K562 (cell line): ENCODE data around the gene JAKMIP2.

Experiments used
- CBX2 ChIP-seq: fragments of 200-600 bp; sonication (generic); IDR thresholded peaks from one replicate; pipeline ENCODE4 v1.6.1; 2012; ENCODE audit warnings: mild to moderate bottlenecking, low read length, inconsistent platforms; ENCODE audit not compliant: insufficient read depth, poor library complexity, severe bottlenecking
- SPI1 ChIP-seq: IDR thresholded peaks from 2 replicates; pipeline ENCODE4 v1.6.1; 2011; ENCODE audit warnings: low read depth, low read length, control low read depth, borderline replicate concordance

- TF ChIP-seq CBX2 (no peak), SPI1 (no peak)
These were observed 145.9 kb downstream of the JAKMIP2 start for GRCh38 chr5:147636729-147636984.
